Subcutaneous adipose tissue (tissue), 4 donors: ENCODE results near the gene ZNF532. TPM values are rescaled to one million over a fixed set of nuclear protein-coding genes. Genes with fewer than 3 reads are reported as not detected.

Source experiments
- CTCF ChIP-seq: fragments of 450-650 bp; IDR thresholded peaks from one replicate; pipeline ENCODE4 v1.5.1; 2016; ENCODE audit warnings: low read depth, mild to moderate bottlenecking, control low read depth, antibody characterized with exemption, moderate library complexity
- total RNA-seq, 4 donors: library from RNA; depleted of rRNA; stranded (reverse); fragments of >200 nt; gene quantifications; one replicate each; pipeline ENCODE4 v1.1.0, GENCODE V29; 2016

The ZNF532 gene
- total RNA-seq, 4 donors from 2014 or later, result 37.2 to 66.1 (median 47.6) TPM

- TF ChIP-seq CTCF, result no peak
Measured at GRCh38 chr18:58996131-58996641, 131.5 kb downstream of the ZNF532 start.

- TF ChIP-seq CTCF, result no peak
Measured at GRCh38 chr18:58996696-58997095, 132.0 kb downstream of the ZNF532 start.

GRCh38 chr18:58997811-58998337 lies 133.2 kb downstream of the ZNF532 start:
- no peak for TF ChIP-seq CTCF

- no peak for TF ChIP-seq CTCF
Measured at GRCh38 chr18:58998401-58999203, 133.9 kb downstream of the ZNF532 start.

- no peak for TF ChIP-seq CTCF
Measured at GRCh38 chr18:59001166-59001565, 136.5 kb downstream of the ZNF532 start.

GRCh38 chr18:59001721-59002120 lies 137.0 kb downstream of the ZNF532 start:
- TF ChIP-seq CTCF, result no peak

- no peak for TF ChIP-seq CTCF
Measured at GRCh38 chr18:59002974-59003594, 138.4 kb downstream of the ZNF532 start.
